Ovary (tissue), 3 donors: Measurements from ENCODE around the gene ASAH2.

Source experiments
- CTCF ChIP-seq, 3 donors: fragments of 450-650 bp in 2 of 3; fragments of 200-600 bp in 1 of 3; IDR thresholded peaks; one replicate each; pipeline versions ENCODE4 v1.5.1 to v1.8.0; 2016 to 2022; ENCODE audit warnings: antibody characterized with exemption in 3 of 3, mild to moderate bottlenecking in 1 of 3
- EP300 ChIP-seq: sonication (generic); formaldehyde crosslinking; IDR thresholded peaks from one replicate; pipeline ENCODE4 v1.6.1; 2017; ENCODE audit warnings: antibody characterized with exemption
- donor health status: DM: no; HTN: no; CAD: no.

GRCh38 chr10:50211670-50212069 lies 39.6 kb downstream of the ASAH2 start:
- TF ChIP-seq CTCF (IDR thresholded peaks at IDR 0.05): no peak
- no peak for TF ChIP-seq EP300
